Endothelial cell of umbilical vein (primary cell): Measurements from ENCODE around the gene PDCD11. TPM values are rescaled to one million over a fixed set of nuclear protein-coding genes. Genes with fewer than 3 reads are reported as not detected.

Experiments
- Bru-seq: library from RNA; stranded (reverse); fragments of 400-500 nt; gene quantifications from one replicate; lab custom pipeline; 2021; lab: Mats Ljungman, UMichigan
- BruChase-seq, 2 experiments: library from RNA; stranded (reverse); fragments of 400-500 nt; gene quantifications; one replicate each; lab custom pipeline; 2021; lab: Mats Ljungman, UMichigan
- BruUV-seq: library from RNA; stranded (reverse); fragments of 400-500 nt; replicated peaks from 2 replicates; lab custom pipeline; 2021; lab: Mats Ljungman, UMichigan
- CTCF ChIA-PET: fragments of 300-600, 350-600 bp; sonication (Branson Sonifier 250); formaldehyde crosslinking; loops from one replicate; lab custom pipeline; 2021; ENCODE audit warnings: antibody characterized with exemption, inconsistent platforms; lab: Charles Lee
- POLR2A ChIA-PET: fragments of 300-600, 350-600 bp; sonication (Branson Sonifier 250); formaldehyde crosslinking; loops from one replicate; lab custom pipeline; 2021; ENCODE audit warnings: antibody characterized with exemption, inconsistent platforms; lab: Charles Lee
- DNase-seq: peaks from one replicate; pipeline ENCODE4 v3.0.0-alpha.2; 2011; ENCODE audit warnings: low read depth, low spot score
- FAIRE-seq: peaks from 2 replicates; lab custom pipeline; 2011; peaks lifted over from hg19 to GRCh38; lab: Jason Lieb, UNC
- H2AFZ ChIP-seq: 2 replicates; pipeline ENCODE4 v1.6.0; 2012; ENCODE audit warnings: low read depth, low read length, control low read depth, inconsistent platforms
- H3K27ac ChIP-seq: 2 replicates; pipeline ENCODE4 v1.5.1; 2011; ENCODE audit warnings: low read depth, mild to moderate bottlenecking, control low read depth, low read length, moderate library complexity; ENCODE audit not compliant: insufficient read depth
- H3K27me3 ChIP-seq, 2 experiments: 2 replicates each; pipeline versions ENCODE4 v1.6.0 to v1.6.1; 2011; ENCODE audit warnings: low read length in 2 of 2, mixed read lengths in 1 of 2; ENCODE audit not compliant: control insufficient read depth in 2 of 2, insufficient read depth in 2 of 2
- H3K36me3 ChIP-seq, 2 experiments: 2 replicates in 1 of 2; 3 replicates in 1 of 2; pipeline ENCODE4 v1.5.1; 2011; ENCODE audit warnings: low read length in 2 of 2, mild to moderate bottlenecking in 1 of 2, moderate library complexity in 1 of 2; ENCODE audit not compliant: control insufficient read depth in 2 of 2, insufficient read depth in 2 of 2; ENCODE audit errors: extremely low read depth in 1 of 2
- H3K4me1 ChIP-seq: 3 replicates; pipeline ENCODE4 v1.5.1; 2011; ENCODE audit warnings: mild to moderate bottlenecking, low read length; ENCODE audit not compliant: control insufficient read depth, insufficient read depth; ENCODE audit errors: extremely low read depth
- H3K4me2 ChIP-seq: 2 replicates; pipeline ENCODE4 v1.6.1; 2011; ENCODE audit warnings: low read length, control low read depth, mixed read lengths; ENCODE audit not compliant: insufficient read depth
- H3K4me3 ChIP-seq, 3 experiments: fragments of 200-600 bp in 1 of 3; sonication (generic), shearing (Covaris generic) in 1 of 3; replicated peaks in 1 of 3; 2 replicates each; pipeline ENCODE4 v1.5.1; 2011 to 2016; ENCODE audit warnings: control low read depth in 3 of 3, low read length in 3 of 3, mild to moderate bottlenecking in 2 of 3, inconsistent platforms in 1 of 3, low read depth in 1 of 3, moderate library complexity in 1 of 3; ENCODE audit not compliant: insufficient read depth in 1 of 3
- H3K79me2 ChIP-seq: 2 replicates; pipeline ENCODE4 v1.6.0; 2012; ENCODE audit warnings: low read length, inconsistent platforms; ENCODE audit not compliant: control insufficient read depth, insufficient read depth
- H3K9ac ChIP-seq: replicated peaks from 2 replicates; pipeline ENCODE3; 2011; ENCODE audit warnings: low read length, control low read depth; ENCODE audit not compliant: insufficient read depth; ENCODE audit errors: extremely low read depth
- H3K9me1 ChIP-seq: replicated peaks from 3 replicates; pipeline ENCODE4 v1.6.0; 2011; ENCODE audit warnings: mild to moderate bottlenecking, low read length; ENCODE audit not compliant: control insufficient read depth, insufficient read depth; ENCODE audit errors: extremely low read depth
- H3K9me3 ChIP-seq: replicated peaks from 2 replicates; pipeline ENCODE4 v1.5.1; 2012; ENCODE audit warnings: low read length, inconsistent platforms; ENCODE audit not compliant: control insufficient read depth, insufficient read depth
- H4K20me1 ChIP-seq: replicated peaks from 2 replicates; pipeline ENCODE3; 2011; ENCODE audit warnings: mild to moderate bottlenecking, low read length; ENCODE audit not compliant: control insufficient read depth, insufficient read depth; ENCODE audit errors: extremely low read depth
- EZH2 ChIP-seq: IDR thresholded peaks from 2 replicates; pipeline ENCODE4 v1.6.1; 2012; ENCODE audit warnings: borderline replicate concordance, low read depth, mild to moderate bottlenecking, moderate library complexity, low read length, inconsistent platforms; ENCODE audit not compliant: severe bottlenecking
- FOS ChIP-seq: IDR thresholded peaks from 2 replicates; pipeline ENCODE4 v1.6.1; 2011; ENCODE audit warnings: mild to moderate bottlenecking, low read length, moderate library complexity, borderline replicate concordance; ENCODE audit not compliant: insufficient read depth
- GATA2 ChIP-seq: IDR thresholded peaks from 2 replicates; pipeline ENCODE4 v1.7.0; 2011; ENCODE audit warnings: low read depth, mild to moderate bottlenecking, moderate library complexity, mixed read lengths, low read length; ENCODE audit not compliant: insufficient read length, insufficient read depth
- JUN ChIP-seq: IDR thresholded peaks from 2 replicates; pipeline ENCODE4 v1.6.1; 2011; ENCODE audit warnings: borderline replicate concordance, low read depth; ENCODE audit not compliant: insufficient read length, insufficient read depth
- MYC ChIP-seq: IDR thresholded peaks from one replicate; pipeline ENCODE4 v1.6.1; 2011; ENCODE audit warnings: mild to moderate bottlenecking, low read depth, low read length
- POLR2A ChIP-seq: IDR thresholded peaks from 2 replicates; pipeline ENCODE4 v1.6.1; 2012; ENCODE audit warnings: low read depth, mild to moderate bottlenecking, control low read depth, low read length
- POLR2AphosphoS5 ChIP-seq: IDR thresholded peaks from 2 replicates; pipeline ENCODE4 v1.6.1; 2012; ENCODE audit warnings: low read depth, mild to moderate bottlenecking, control low read depth, low read length, moderate library complexity; ENCODE audit not compliant: insufficient read depth
- dilution Hi-C: fragments of 300-500 bp; cut with MboI; formaldehyde crosslinking; loops from one replicate; pipeline ENCODE4 v1.15.0; 2019; ENCODE audit warnings: low sequenced_read_pairs; ENCODE audit not compliant: extremely low pct_ligation_motif_present
- intact Hi-C: fragments of 100-400 bp; cut with micrococcal nuclease; formaldehyde crosslinking; loops from one replicate; pipeline ENCODE4 v1.10.0; 2022
- long read RNA-seq: library from polyadenylated mRNA; stranded (forward); transcript quantifications from one replicate; pipeline ENCODE4 v2.0.0, GENCODE V29; 2021
- polyA minus RNA-seq, 3 experiments: library from RNA; depleted of rRNA, polyadenylated mRNA; stranded (reverse); fragments of >200 nt; gene quantifications; 1 replicate in 1 of 3; 2 replicates in 2 of 3; pipeline ENCODE4 v1.2.3, GENCODE V29; 2011
- polyA plus RNA-seq, 4 experiments: library from polyadenylated mRNA; depleted of rRNA in 3 of 4; stranded (reverse) in 3 of 4; unstranded in 1 of 4; fragments of >200 nt; gene quantifications; 2 replicates each; pipeline versions ENCODE4 v1.2.1 to v1.2.3, GENCODE V29; 2011 to 2012; ENCODE audit warnings: missing spikeins in 1 of 4
- total RNA-seq: library from RNA; stranded (reverse); gene quantifications from 2 replicates; pipeline ENCODE4 v1.2.3, GENCODE V29; 2021
- TF ChIP-seq, protein P1 (sequence below), 2 donors: IDR thresholded peaks; 1 replicate in 1 of 2; 2 replicates in 1 of 2; pipeline ENCODE4 v1.5.1; 2011; ENCODE audit warnings: low read length in 2 of 2, mild to moderate bottlenecking in 2 of 2, moderate library complexity in 2 of 2, control low read depth in 1 of 2, inconsistent platforms in 1 of 2, low read depth in 1 of 2; ENCODE audit not compliant: insufficient read depth in 1 of 2; ENCODE audit errors: extremely low read depth in 1 of 2
- TF ChIP-seq, protein P2 (sequence below): IDR thresholded peaks from 2 replicates; pipeline ENCODE4 v1.6.1; 2011; ENCODE audit not compliant: insufficient read depth, insufficient read length

PDCD11 gene, protein sequence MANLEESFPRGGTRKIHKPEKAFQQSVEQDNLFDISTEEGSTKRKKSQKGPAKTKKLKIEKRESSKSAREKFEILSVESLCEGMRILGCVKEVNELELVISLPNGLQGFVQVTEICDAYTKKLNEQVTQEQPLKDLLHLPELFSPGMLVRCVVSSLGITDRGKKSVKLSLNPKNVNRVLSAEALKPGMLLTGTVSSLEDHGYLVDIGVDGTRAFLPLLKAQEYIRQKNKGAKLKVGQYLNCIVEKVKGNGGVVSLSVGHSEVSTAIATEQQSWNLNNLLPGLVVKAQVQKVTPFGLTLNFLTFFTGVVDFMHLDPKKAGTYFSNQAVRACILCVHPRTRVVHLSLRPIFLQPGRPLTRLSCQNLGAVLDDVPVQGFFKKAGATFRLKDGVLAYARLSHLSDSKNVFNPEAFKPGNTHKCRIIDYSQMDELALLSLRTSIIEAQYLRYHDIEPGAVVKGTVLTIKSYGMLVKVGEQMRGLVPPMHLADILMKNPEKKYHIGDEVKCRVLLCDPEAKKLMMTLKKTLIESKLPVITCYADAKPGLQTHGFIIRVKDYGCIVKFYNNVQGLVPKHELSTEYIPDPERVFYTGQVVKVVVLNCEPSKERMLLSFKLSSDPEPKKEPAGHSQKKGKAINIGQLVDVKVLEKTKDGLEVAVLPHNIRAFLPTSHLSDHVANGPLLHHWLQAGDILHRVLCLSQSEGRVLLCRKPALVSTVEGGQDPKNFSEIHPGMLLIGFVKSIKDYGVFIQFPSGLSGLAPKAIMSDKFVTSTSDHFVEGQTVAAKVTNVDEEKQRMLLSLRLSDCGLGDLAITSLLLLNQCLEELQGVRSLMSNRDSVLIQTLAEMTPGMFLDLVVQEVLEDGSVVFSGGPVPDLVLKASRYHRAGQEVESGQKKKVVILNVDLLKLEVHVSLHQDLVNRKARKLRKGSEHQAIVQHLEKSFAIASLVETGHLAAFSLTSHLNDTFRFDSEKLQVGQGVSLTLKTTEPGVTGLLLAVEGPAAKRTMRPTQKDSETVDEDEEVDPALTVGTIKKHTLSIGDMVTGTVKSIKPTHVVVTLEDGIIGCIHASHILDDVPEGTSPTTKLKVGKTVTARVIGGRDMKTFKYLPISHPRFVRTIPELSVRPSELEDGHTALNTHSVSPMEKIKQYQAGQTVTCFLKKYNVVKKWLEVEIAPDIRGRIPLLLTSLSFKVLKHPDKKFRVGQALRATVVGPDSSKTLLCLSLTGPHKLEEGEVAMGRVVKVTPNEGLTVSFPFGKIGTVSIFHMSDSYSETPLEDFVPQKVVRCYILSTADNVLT (N-terminal part only)
- total RNA-seq (52.7 and 56.2 TPM in 2 replicates), polyA plus RNA-seq (12.4 and 12.6 TPM in 2 replicates), polyA minus RNA-seq (46.3 and 50.2 TPM in 2 replicates), Bru-seq, nascent RNA (percentile 73 among the genes with signal in this experiment), BruChase-seq, experiment 1, labeled RNA remaining after a 6-hour chase (percentile 88 among the genes with signal in this experiment), BruChase-seq, experiment 2, labeled RNA remaining after a 2-hour chase (percentile 78 among the genes with signal in this experiment)
- polyA plus RNA-seq (2011; cell fraction: cytosol; rRNA removed) = 13.4 and 14.6 TPM in 2 replicates
- 63.2 and 65.0 TPM in 2 replicates for polyA plus RNA-seq (2011; cell fraction: nucleus; rRNA removed)
- polyA plus RNA-seq (2012) = 35.3 and 38.8 TPM in 2 replicates
- 30.5 TPM for polyA minus RNA-seq (2011; cell fraction: cytosol; rRNA and poly(A)+ RNA removed)
- polyA minus RNA-seq (2011; cell fraction: nucleus; rRNA and poly(A)+ RNA removed) = 34.8 and 42.7 TPM in 2 replicates
- long read RNA-seq, full-length matches to known transcripts = 15 of 38 reads
- long read RNA-seq, partial matches to known transcripts = 17 of 38 reads
- long read RNA-seq, other reads (novel, unspliced or antisense) = 6 of 38 reads

DNA sequence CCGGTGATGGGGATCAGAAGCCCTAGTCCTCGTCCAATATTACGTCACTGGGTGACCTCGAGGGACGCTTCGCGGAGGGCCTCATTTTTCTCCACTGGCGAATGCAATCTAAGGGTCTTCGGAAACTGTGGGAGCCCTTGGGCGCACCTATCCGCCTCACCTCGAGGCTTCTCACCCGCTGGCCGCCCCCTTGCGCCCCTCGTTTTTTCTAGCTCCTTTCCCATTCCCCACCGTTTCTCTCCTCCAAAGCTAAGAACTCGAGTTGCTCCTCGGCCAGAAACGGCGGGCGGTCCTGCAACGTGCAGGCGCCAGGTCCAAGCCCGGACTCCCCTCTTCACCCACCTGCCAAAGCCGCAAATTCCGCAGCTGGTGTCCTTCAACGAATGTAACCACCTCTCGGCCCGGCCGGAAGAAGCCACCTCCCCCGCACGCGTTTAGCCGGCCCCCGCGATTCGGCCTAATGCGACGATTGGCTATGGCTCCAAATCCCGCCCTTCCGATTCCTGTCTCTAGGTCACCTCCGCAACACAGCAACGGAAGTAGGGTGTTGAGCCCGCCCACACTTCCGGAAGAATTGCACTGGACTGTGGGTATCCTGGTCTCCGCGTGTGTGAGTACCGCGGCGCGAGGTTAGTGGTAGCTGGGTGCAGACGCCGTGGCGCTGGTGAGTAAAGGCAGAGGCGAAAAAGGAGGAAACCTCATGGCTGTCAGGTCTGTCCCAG, at the start of gene PDCD11, which contains the start of gene ATP5MK:
TSS of gene PDCD11 (plus strand) at position 560 of the 722 bp plus-strand sequence. CDS start 1,801 bp downstream, outside the sequence.
TSS of gene ATP5MK (minus strand) at position 409 of the 722 bp plus-strand sequence. CDS start 4,018 bp downstream, outside the sequence.
- DNase-seq (peak; percentile 99), FAIRE-seq (peak; percentile 95)
- Histone ChIP-seq H4K20me1 (no peaks in the 10 kb centered on the region), H3K27me3 (no peaks in the 10 kb centered on the region), H3K79me2 (peaks cover 62% of the 10 kb centered on the region), H3K9me3 (no peaks in the 10 kb centered on the region), H3K9me1 (no peaks in the 10 kb centered on the region), H3K36me3 (peaks cover 5 to 12% of the 10 kb centered on the region in 2 experiments), H3K4me3 (peak within 1 kb of the TSS; percentile 65 to 89 (median 81)), H3K4me2 (peak within 1 kb of the TSS; percentile 89), H3K4me1 (peaks cover 16% of the 10 kb centered on the region), H3K27ac (peak within 1 kb of the TSS; percentile 70), H2AFZ (peak within 1 kb of the TSS; percentile 70), H3K9ac (peak within 1 kb of the TSS; percentile 86)
- CTCF ChIA-PET = interaction anchor here (0.8 to 1.9 kb wide), 5 partner anchors 9 to 479 kb away, joined by 3 to 5 read pairs (median 3); partner anchors contain the start of gene CNNM2
- dilution Hi-C loops = no loop called here
- intact Hi-C loops = loop anchor here (1.0 kb wide), 2 partner anchors 28 to 46 kb away; no protein-coding TSS in a partner anchor
- TSS peak; percentile 61 for BruUV-seq
- TF ChIP-seq, protein P1, sequence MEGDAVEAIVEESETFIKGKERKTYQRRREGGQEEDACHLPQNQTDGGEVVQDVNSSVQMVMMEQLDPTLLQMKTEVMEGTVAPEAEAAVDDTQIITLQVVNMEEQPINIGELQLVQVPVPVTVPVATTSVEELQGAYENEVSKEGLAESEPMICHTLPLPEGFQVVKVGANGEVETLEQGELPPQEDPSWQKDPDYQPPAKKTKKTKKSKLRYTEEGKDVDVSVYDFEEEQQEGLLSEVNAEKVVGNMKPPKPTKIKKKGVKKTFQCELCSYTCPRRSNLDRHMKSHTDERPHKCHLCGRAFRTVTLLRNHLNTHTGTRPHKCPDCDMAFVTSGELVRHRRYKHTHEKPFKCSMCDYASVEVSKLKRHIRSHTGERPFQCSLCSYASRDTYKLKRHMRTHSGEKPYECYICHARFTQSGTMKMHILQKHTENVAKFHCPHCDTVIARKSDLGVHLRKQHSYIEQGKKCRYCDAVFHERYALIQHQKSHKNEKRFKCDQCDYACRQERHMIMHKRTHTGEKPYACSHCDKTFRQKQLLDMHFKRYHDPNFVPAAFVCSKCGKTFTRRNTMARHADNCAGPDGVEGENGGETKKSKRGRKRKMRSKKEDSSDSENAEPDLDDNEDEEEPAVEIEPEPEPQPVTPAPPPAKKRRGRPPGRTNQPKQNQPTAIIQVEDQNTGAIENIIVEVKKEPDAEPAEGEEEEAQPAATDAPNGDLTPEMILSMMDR (IDR thresholded peaks at IDR 0.05; ENCODE audit: extremely low read depth in 1 of 2, insufficient read depth in 1 of 2, low read depth in 1 of 2, low read length in 2 of 2) = peak in 1 of 2 donors; percentile 31
- TF ChIP-seq FOS (no peak), GATA2 (no peak), MYC (peak; percentile 92), EZH2 (no peak), POLR2A (peak; percentile 96), JUN (no peak), POLR2AphosphoS5 (peak; percentile 87)
- TF ChIP-seq, protein P2, sequence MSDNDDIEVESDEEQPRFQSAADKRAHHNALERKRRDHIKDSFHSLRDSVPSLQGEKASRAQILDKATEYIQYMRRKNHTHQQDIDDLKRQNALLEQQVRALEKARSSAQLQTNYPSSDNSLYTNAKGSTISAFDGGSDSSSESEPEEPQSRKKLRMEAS = peak; percentile 77
- POLR2A ChIA-PET = no interaction called here
